NCI-H146 treated with DMSO at 0.1 percent for 48 hours (cell line): ENCODE data around the gene ESCO1.
"Not testable (repeated sequence)": the region's sequence is repeated elsewhere in the genome, so short reads cannot be mapped to it uniquely, and the experiment has no call there.

Experiments used
- DNase-seq: peaks from one replicate; lab custom pipeline; 2025; ENCODE audit not compliant: unreplicated experiment; lab: John Stamatoyannopoulos, UW

The ESCO1 gene

DNA sequence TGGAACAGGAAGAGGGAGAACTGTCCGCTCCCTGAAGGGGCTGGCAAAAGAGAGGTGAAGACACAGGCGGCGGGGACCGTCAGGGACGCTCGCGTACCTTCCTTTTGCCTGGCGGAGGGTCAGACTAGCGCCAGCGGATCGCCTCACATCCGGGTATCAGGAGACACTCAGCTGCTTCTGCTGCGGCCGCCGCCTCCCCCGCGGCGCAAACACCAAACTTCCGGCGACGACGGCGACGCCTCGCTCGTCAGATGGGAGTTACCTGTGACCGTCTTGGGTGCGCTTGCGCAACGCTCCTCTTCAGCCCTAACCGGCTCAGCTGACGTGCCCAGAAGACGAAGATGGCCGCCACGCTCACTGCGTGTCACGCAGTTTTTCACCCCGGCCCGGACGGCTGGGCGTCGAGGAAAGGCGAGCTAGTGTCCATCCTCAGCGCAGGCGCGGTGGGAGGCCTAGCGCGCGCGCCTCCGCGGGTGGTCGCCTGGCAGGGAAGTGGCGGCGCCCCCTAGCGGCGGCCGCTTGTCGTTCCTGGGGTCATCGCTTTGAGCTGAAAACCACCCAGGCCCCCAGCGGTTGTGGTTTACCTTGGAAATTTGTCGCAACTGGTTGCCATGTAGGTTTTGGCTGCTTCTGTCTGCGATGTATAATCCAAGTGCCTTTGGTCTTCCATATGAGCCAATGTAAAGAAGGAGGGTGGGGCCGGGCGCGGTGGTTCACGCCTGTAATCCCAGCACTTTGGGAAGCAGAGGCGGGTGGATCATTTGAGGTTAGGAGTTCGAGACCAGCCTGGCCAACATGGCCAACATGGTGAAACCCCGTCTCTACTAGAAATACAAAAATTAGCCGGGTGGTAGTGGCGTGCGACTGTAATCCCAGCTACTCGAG lies at the start of gene ESCO1:
ESCO1 (minus strand) TSS at position 179 of the 885 bp plus-strand sequence. CDS start 25,861 bp downstream, outside the sequence.
- DNase-seq = peak; percentile 99

GRCh38 chr18:21640375-21640774 lies 39.9 kb upstream of the ESCO1 start:
- DNase-seq = not testable (repeated sequence)

DNA sequence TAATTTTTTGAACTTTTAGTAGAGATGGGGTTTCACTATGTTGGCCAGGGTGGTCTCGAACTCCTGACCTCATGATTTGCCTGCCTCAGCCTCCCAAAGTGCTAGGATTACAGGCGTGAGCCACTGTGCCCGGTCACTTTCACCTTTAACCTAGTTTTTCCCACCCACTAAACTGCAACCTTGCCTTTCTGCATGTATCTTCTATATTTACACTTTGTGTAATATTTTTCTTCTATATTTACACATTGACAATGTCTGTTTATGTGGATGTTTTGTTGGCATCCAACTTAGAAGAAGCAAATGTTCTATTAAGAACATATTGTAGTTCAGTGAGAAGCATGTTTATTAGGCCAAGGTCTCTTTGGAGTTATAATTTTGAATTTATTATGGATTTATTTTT lies 38.3 kb upstream of the ESCO1 start:
- DNase-seq = no peak

DNA sequence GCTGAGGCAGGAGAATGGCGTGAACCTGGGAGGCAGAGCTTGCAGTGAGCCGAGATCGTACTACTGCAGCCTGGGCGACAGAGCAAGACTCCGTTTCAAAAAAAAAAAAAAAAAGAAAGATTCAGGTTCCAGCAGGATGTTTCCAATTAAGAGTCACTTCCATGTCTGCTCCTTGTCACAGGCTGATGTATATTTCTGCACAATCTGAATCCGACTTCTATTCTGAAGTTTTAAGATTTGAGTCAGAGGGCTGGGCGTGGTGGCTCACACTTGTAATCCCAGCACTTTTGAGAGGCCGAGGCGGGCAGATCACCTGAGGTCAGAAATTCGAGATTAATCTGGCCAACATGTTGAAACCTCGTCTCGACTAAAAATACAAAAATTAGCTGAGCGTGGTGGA lies 36.3 kb upstream of the ESCO1 start:
- DNase-seq = no peak

DNA sequence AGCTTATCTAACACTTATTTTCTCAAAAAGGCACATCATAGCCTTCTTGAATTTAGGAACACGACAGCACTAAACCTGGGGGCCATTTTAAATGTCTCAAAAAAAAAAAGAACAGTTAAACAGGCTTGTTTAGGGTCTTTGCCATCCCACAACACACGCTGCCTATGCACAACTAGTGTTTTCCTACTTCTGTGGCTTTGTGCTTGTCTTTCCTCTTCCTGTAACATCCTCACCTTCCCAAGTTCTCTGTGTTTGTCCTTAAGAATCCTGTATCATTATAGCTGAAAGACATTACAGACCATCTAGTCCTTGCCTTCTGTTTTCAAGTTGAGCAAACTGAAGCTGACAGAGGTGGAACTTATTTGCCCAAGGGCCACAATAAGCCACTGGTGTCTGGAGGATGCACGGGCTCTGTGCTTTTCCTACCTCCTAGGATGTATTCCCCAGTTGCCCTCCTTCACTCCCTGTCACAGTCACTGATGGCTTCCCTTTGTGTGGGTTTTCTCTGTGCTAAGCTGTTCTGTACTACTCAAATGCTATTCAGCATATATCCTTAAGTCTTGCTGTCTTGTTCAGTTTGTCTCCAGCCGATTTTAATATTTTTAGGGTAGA lies 34.2 kb upstream of the ESCO1 start:
- DNase-seq = no peak

DNA sequence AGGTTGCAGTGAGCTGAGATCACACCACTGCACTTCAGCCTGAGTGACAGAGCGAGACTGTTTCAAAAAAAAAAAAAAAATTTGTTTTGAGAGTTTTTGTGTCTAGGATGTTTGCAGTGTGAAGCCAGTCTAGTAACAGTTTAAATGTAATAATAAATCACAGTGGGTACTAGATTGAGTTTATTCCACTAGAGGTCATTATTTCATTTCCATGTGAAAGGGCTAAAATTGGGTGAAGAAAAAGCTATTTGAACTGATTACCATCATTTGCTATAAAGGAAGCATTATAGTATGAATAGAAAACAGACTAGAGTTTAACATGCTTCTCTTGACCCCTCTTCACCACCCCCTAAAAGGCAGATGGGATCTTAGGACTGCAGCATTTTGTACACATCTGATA lies 31.9 kb upstream of the ESCO1 start:
- no peak for DNase-seq

DNA sequence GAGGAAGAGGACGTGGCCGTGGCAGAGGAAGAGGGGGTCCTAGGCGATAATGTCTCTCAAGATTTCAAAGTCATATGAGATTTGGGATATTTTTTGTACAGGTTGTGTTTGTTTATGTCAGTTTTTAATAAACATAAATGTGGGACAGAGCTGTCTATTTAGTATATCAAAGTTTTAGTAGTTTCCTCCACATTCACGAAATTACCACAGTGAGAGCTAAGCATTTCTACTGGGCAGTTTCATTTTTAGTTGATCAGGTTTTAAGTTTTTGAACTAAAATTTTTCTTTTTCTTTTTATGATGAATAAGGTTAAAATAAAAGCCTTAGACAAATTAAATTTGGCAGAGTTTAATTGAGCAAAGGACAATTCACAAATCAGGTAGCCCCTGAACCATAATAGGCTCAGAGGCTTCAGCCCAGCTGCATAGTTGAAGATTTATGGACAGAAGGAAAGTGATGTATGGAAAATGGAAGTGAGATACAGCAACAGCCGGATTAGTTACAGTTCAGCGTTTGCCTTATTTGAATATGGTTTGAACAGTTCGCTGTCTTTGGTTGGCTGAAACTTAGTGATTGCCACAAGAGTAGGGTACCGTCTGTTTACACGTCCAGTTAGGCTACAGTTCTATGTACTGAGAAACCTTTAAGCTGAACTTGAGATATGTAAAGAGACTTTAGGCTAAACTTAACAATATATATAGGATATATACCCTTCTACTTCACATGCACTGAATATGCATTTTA lies 28.8 kb upstream of the ESCO1 start:
- DNase-seq = no peak

GRCh38 chr18:21621640-21622039 lies 21.1 kb upstream of the ESCO1 start:
- not testable (repeated sequence) for DNase-seq

GRCh38 chr18:21612125-21613039 lies 11.9 kb upstream of the ESCO1 start, which contains the start of gene SNRPD1:
Gene SNRPD1, plus strand, starts transcription at chr18:21612314. Its CDS starts 116 bp downstream, at chr18:21612430.
- DNase-seq = peak; percentile 96

DNA sequence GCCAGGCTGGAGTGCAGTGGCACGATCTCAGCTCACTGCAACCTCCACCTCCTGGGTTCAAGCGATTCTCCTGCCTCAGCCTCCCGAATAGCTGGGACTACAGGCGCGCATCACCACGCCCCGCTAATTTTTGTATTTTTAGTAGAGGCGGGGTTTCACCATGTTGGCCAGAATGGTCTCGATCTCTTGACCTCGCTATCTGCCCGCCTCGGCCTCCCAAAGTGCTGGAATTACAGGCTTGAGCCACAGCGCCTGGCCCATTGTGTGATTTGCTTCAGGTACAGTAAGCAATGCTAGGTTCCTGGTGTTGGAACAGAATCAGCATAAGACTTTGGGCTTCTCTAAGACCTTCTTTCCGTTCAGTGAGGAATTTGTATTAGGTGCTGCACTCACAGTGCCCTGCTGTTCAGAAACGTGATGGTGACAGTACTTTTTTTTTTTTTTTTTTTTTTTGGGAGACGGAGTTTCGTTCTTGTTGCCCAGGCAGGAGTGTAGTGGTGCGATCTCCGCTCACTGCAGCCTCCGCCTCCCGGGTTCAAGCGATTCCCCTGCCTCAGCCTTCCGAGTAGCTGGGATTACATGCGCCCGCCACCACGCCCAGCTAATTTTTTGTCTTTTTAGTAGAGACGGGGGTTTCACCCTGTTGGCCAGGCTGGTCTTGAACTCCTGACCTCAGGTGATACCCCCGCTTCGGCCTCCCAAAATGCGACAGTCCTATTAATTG lies 11.1 kb upstream of the ESCO1 start:
- peak; percentile 51 for DNase-seq

GRCh38 chr18:21605213-21605612 lies 4.7 kb upstream of the ESCO1 start:
- DNase-seq = no peak

DNA sequence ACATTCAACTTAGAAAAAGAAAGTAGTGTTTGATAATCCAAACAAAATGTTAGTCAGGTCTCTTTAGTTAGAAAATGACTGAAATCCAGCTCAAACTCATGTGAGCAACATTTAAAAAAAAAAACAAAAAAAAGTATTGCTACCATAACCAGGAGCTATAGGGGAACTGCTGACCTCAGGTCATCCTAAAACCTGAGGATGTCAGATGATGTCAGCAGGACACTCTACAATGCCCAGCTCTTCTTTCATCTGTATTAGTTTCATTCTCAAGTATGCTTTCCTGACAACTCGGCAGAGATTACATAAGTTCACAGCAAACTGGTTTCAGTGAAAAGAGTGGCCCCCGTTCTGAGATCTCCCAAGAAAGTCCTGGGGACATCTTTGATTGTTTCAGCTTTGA lies 4.2 kb upstream of the ESCO1 start:
- DNase-seq = no peak

- DNase-seq = no peak
These were observed 1.7 kb upstream of the ESCO1 start for GRCh38 chr18:21602299-21602587.

DNA sequence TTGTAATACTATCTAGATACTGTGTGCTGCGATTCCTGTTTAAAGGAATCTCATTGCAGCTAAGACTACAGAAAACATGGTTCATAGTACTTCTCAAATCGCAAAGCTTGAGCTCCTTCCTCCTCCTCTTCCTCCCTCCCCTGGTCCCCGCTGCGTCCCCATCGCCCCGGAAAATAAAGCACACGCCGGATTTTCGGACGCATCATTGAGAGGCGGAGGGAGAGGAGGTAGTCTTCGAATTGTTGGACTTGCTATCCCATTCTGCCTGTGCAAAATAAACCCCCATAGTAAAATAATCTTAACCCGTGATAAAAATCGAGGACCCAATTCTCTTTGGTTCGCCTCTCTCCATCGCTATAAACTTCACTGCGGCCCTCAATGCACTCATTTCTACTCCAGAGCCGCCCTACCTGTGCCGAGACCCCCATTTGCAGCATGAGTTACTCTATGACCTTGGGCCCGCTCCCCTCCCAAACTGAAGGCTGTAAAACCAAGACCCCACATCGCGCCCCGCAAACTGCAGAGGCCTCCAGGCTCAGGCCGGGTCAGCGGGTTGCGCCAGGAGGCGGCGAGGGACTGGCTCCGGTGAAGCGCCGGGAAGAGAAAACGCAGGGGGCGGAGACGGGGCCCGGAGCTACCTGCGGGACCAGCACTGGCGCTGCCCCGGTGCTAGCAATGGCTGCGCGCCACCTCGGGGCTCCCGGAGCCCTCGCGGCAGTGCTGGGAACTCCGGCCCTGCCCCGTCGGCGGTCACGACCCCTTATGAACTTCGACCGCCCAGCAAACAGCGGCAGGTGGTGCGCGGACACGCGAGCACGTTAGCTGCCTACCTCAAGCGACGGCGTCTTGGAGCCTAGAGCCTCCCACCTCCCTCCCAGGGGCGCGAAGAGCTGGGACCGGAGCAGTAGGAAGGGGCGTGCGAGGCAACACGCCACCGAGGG lies 649 bp downstream of the ESCO1 start:
- peak; percentile 84 for DNase-seq

GRCh38 chr18:21598726-21599584 lies 1.5 kb downstream of the ESCO1 start:
- DNase-seq = no peak

GRCh38 chr18:21597620-21598019 lies 2.9 kb downstream of the ESCO1 start:
- DNase-seq = no peak

GRCh38 chr18:21593540-21594257 lies 6.8 kb downstream of the ESCO1 start:
- DNase-seq = no peak
